Adipocyte (in vitro differentiated cells): ENCODE measurements around the gene EIF4A2.

Experiments
- DNase-seq: peaks from one replicate; pipeline ENCODE4 v3.0.0-alpha.2; 2015; ENCODE audit warnings: low read depth
- H3K27me3 ChIP-seq: replicated peaks from 2 replicates; pipeline ENCODE4 v1.7.0; 2013; ENCODE audit warnings: mild to moderate bottlenecking, low read length, moderate library complexity; ENCODE audit not compliant: control insufficient read depth, insufficient read depth
- H3K36me3 ChIP-seq: 2 replicates; pipeline ENCODE4 v1.7.0; 2013; ENCODE audit warnings: low read length, mild to moderate bottlenecking, moderate library complexity; ENCODE audit not compliant: control insufficient read depth, insufficient read depth, severe bottlenecking
- H3K4me1 ChIP-seq: 2 replicates; pipeline ENCODE4 v1.7.0; 2013; ENCODE audit warnings: mild to moderate bottlenecking, low read length, moderate library complexity; ENCODE audit not compliant: control insufficient read depth, insufficient read depth
- H3K4me3 ChIP-seq: 2 replicates; pipeline ENCODE4 v1.7.0; 2013; ENCODE audit warnings: mild to moderate bottlenecking, low read length, moderate library complexity
- H3K9ac ChIP-seq: 2 replicates; pipeline ENCODE4 v1.7.0; 2013; ENCODE audit warnings: mild to moderate bottlenecking, low read length, moderate library complexity
- H3K9me3 ChIP-seq: 2 replicates; pipeline ENCODE4 v1.7.0; 2013; ENCODE audit warnings: mild to moderate bottlenecking, low read length, moderate library complexity; ENCODE audit not compliant: control insufficient read depth

Gene EIF4A2

DNA sequence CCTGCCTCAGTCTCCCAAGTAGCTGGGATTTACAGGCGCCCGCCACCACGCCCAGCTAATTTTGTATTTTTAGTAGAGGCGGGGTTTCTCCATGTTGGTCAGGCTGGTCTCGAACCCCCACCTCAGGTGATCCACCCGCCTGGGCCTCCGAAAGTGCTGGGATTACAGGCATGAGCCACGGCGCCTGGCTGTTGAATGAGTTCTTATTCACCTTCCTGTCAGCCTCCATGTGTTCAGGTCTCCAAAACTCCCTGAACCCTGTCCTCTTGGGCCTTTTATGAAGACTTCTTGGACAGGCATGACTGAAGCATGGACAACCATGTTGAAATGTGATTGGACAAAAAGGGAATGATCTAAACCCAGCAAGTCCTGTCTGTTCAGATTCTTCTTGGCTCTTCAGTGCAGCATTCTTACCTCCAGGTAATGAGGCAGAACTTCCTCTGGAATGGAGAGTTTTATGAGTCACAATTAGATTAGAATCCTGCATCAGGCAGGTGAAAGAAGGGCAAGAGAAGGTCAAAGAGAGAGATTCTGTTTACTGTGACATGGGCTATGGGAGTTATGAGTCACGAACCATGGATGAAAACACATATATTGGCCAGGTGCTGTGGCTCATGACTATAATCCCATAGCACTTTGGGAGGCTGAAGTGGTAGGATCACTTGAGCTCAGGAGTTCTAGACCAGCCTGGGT is 23.1 kb upstream of the EIF4A2 start:
- Histone ChIP-seq H3K27me3 (no peaks in the 10 kb centered on the region), H3K9me3 (no peaks in the 10 kb centered on the region), H3K36me3 (no peaks in the 10 kb centered on the region), H3K9ac (no peak overlapping the region), H3K4me1 (no peaks in the 10 kb centered on the region), H3K4me3 (no peak overlapping the region)
- DNase-seq, result no peak

- H3K9me3 ChIP-seq, result no peaks in the 10 kb centered on the region
- H3K27me3 ChIP-seq, result no peaks in the 10 kb centered on the region
- H3K4me1 ChIP-seq, result no peaks in the 10 kb centered on the region
- H3K4me3 ChIP-seq, result no peak overlapping the region
- H3K9ac ChIP-seq, result no peak overlapping the region
- no peak for DNase-seq
- no peaks in the 10 kb centered on the region for H3K36me3 ChIP-seq
Observed at GRCh38 chr3:186760897-186761447, 22.4 kb upstream of the EIF4A2 start.

DNA sequence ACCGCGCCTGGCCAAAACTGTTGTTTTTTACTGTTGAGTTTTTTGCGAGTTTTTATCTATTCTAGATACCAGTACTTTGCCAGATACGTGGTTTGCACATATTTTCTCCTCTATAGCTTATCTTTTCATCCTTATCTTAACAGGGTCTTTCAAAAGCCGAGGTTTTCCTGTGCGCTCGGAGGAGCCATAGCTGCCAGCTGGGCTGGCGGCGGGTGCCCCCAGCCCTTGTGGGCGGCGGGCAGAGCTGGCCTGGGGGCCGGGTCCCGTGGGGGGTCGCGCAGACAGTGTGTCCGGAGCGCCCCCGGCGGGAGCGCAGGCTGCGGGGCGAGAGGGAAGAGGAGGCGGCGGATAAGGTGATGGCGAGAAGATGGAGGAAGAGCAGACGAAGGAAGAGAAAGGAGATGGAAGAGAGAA is 11.1 kb upstream of the EIF4A2 start:
- Histone ChIP-seq H3K9ac (peak overlapping the region; percentile 69), H3K9me3 (no peaks in the 10 kb centered on the region), H3K4me3 (peak overlapping the region; percentile 80), H3K27me3 (no peaks in the 10 kb centered on the region), H3K36me3 (no peaks in the 10 kb centered on the region), H3K4me1 (peaks cover 4% of the 10 kb centered on the region)
- DNase-seq, result no peak

DNA sequence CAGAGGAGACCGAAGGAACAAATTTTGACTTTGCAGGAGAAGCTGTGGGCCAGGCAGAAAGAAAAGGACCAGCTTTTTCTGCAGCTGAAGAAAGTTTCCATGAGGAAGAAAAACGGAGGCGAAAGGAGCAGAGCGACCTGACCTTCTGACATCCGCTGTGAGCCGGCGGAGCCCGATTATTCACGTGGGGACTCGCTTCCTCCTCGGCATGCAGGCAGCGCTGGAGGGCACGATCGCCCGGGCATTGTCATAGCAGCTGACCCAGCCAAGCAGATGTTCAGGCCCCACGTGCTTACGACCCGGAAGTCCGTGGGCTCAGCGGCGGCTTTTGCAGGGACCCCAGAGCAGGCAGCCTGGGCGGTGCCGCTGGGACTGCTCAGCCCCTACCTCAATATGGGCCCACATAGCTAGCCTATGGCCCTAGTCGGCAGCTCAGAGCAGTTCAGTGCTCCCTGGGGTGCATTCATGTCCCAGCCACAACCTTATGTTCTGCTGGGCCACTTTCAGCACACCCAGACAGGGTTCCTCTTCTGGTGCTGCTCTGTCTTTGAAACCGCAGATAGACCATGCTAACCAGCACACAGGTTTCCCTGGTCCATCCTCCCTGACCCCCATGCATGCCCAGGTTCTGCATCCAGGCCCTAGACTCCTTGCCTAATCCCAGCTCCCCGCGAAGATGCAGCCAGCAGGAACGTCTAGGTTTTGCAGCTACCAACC is 10.5 kb upstream of the EIF4A2 start:
- peak; percentile 58 for DNase-seq
- peaks cover 4% of the 10 kb centered on the region for H3K4me1 ChIP-seq
- no peaks in the 10 kb centered on the region for H3K36me3 ChIP-seq
- no peaks in the 10 kb centered on the region for H3K27me3 ChIP-seq
- peak overlapping the region; percentile 69 for H3K9ac ChIP-seq
- no peaks in the 10 kb centered on the region for H3K9me3 ChIP-seq
- H3K4me3 ChIP-seq, result peak overlapping the region; percentile 80

DNA sequence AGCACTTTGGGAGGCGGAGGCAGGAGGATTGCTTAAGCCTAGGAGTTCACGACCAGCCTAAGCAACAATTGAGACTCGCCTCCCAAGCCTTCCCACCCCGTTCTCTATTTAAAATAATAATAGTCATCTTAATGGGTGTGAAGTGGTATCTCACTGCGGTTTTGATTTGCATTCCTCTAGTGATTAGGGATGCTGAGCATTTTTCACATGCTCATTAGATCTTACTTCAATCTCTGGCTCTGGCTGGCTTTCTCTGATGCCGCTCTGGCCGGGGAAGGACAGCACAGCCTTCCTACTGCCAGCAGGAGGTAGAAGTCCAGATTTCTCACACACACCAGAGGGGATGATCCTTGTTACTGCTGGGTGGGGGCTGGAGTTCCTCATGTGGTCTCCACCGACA is 7.4 kb upstream of the EIF4A2 start:
- Histone ChIP-seq H3K4me1 (peaks cover 4% of the 10 kb centered on the region), H3K9ac (no peak overlapping the region), H3K9me3 (no peaks in the 10 kb centered on the region), H3K4me3 (no peak overlapping the region), H3K27me3 (no peaks in the 10 kb centered on the region), H3K36me3 (no peaks in the 10 kb centered on the region)
- DNase-seq, result no peak

GRCh38 chr3:186779204-186779603 is 4.2 kb upstream of the EIF4A2 start:
- Histone ChIP-seq H3K9me3 (no peaks in the 10 kb centered on the region), H3K4me1 (peaks cover 7% of the 10 kb centered on the region), H3K9ac (no peak overlapping the region), H3K27me3 (no peaks in the 10 kb centered on the region), H3K36me3 (peaks cover under 1% of the 10 kb centered on the region), H3K4me3 (no peak overlapping the region)
- no peak for DNase-seq

DNA sequence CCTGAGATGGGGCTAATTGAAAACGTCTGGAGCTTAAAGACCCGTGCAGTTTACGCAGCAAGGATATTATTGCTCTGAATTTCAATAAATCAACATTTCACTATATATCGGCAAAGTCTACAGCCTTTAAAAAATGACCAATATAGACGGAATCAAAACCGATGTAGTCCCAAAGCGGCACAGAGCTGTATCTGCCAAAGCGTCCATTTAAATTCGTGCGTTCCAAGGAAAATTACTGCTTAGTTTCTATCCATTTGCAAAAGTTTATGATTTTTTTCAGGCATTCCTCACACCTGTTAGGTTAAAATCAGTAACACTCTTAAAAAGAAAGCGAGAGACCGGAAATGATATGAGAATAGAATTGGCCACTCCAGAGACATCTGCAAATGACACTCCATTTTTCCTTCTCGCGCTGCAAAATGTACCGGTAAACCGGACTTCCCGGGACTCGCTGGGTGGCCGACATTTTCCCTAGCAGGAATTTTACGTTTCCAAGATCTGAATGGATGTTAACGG is 777 bp upstream of the EIF4A2 start:
- no peak for DNase-seq
- H3K9ac ChIP-seq, result peak overlapping the region; percentile 100
- peaks cover 30% of the 10 kb centered on the region for H3K4me1 ChIP-seq
- H3K27me3 ChIP-seq, result no peaks in the 10 kb centered on the region
- H3K9me3 ChIP-seq, result no peaks in the 10 kb centered on the region
- peaks cover 34% of the 10 kb centered on the region for H3K36me3 ChIP-seq
- peak overlapping the region; percentile 100 for H3K4me3 ChIP-seq

DNA sequence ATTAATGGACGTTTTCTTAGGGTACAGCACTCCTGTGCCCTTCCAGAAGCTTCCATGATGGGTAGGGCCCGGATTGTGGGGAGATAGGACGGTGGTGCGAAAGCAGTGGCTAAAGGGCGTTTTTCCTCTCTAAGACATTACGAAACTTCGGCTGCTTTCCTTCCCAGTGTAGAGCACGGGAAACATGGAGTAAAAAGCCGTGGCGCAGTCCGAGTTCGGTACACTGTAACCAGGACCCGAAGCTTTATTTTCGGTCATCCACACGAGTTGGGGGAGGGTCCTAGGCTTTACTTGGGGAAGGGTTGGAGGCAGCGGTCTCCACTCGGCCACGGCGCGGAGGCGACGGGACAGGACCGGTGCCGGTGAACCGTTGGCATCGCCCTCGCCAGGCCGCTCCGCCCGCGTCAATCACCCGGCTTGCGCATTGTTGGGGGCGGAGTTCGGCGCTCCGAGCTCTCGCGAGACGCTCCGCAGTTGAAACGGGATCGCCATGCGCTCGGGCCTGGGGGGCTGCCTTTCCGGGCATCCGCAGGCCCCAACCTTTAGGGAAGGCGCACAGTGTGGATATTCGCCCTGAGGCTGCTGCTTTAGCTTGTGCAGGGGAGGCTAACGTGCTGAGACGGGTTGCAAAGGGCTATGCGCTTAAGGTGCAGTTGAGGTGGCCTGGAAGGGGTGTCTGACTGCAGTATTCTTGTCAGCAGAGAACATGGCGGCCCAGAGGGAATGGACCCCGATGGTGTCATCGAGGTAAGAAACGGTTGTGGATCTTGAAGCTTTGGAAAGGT is 546 bp downstream of the EIF4A2 start:
- Histone ChIP-seq H3K4me1 (peaks cover 42% of the 10 kb centered on the region), H3K9me3 (no peaks in the 10 kb centered on the region), H3K27me3 (no peaks in the 10 kb centered on the region), H3K9ac (peak overlapping the region; percentile 100), H3K36me3 (peaks cover 48% of the 10 kb centered on the region), H3K4me3 (peak overlapping the region; percentile 100)
- DNase-seq, result peak; percentile 90

- Histone ChIP-seq H3K36me3 (peaks cover 58% of the 10 kb centered on the region), H3K9ac (peak overlapping the region; percentile 100), H3K27me3 (no peaks in the 10 kb centered on the region), H3K4me1 (peaks cover 43% of the 10 kb centered on the region), H3K4me3 (peak overlapping the region; percentile 100), H3K9me3 (no peaks in the 10 kb centered on the region)
- no peak for DNase-seq
Observed at GRCh38 chr3:186784820-186785494, 1.6 kb downstream of the EIF4A2 start.

GRCh38 chr3:186785495-186786018 is 2.2 kb downstream of the EIF4A2 start:
- peak overlapping the region; percentile 100 for H3K4me3 ChIP-seq
- no peaks in the 10 kb centered on the region for H3K27me3 ChIP-seq
- H3K4me1 ChIP-seq, result peaks cover 43% of the 10 kb centered on the region
- no peaks in the 10 kb centered on the region for H3K9me3 ChIP-seq
- peaks cover 61% of the 10 kb centered on the region for H3K36me3 ChIP-seq
- peak overlapping the region; percentile 100 for H3K9ac ChIP-seq
- no peak for DNase-seq
